ENCODE measurements around the gene FAM162B.
"Not testable (repeated sequence)": the region's sequence is repeated elsewhere in the genome, so short reads cannot be mapped to it uniquely, and the experiment has no call there.

The FAM162B gene

GRCh38 chr6:116764961-116765841 lies at the start of gene FAM162B:
Gene FAM162B, minus strand, starts transcription at chr6:116765719. Its CDS starts 143 bp downstream, at chr6:116765576.
- no peak for DNase-seq (ENCODE audit: low read depth in 2 of 2)

- DNase-seq (ENCODE audit: low read depth in 2 of 2): no peak
Measured at GRCh38 chr6:116812051-116812650, 46.6 kb upstream of the FAM162B start.

DNA sequence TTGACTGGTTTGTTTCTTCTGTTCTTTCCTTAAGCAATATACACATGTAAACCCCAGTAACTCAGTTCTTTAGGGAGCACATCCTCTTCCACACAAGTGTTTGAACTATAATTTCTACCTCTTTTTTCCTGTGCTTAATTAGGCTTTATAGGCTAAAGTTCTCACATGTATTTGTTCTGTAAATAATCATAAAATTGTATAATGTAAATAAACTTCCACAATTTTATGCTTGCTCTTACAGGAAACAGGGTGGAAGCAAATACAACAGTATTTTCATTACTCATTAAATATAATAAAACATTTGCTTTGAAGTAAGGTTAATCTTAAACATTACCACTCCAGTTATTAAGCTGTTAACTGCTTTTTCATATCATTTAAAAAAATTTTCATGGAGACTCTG lies 36.5 kb upstream of the FAM162B start:
- DNase-seq (ENCODE audit: low read depth in 2 of 2): no peak

GRCh38 chr6:116799945-116800344 lies 34.4 kb upstream of the FAM162B start:
- DNase-seq (ENCODE audit: low read depth in 2 of 2): no peak

GRCh38 chr6:116797585-116797984 lies 32.1 kb upstream of the FAM162B start:
- DNase-seq (ENCODE audit: low read depth in 2 of 2): no peak

GRCh38 chr6:116793224-116793623 lies 27.7 kb upstream of the FAM162B start:
- no peak for DNase-seq (ENCODE audit: low read depth in 2 of 2)

GRCh38 chr6:116783852-116784251 lies 18.3 kb upstream of the FAM162B start:
- DNase-seq (ENCODE audit: low read depth in 2 of 2): no peak

DNA sequence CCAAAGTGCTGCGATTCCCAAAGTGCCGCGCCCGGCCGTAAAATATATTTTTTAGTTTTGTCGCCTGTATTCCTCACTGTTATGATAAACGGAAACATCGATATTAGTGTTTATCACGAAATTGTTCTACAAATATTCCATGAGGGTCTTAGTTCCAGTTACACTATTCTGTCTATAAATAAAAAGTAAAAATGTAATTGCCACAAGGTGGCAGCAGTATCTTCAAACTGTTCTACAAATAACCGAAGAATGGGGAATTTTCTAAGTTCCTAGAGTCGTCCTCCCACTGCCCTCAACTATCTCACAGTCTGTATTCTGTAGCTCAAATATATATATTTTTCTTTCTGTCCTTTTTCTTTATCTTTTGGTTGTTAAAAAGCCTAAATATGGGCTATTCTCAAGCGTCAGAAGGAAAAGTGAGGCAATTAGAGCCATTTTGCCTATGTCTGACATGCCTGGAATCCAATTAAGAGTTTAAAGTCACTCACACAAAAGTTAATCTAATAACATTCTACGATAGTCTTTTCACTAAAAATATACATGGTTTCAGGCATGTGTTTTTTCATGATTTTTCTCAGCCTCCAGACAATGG lies 14.2 kb upstream of the FAM162B start:
- no peak for DNase-seq (ENCODE audit: low read depth in 2 of 2)

DNA sequence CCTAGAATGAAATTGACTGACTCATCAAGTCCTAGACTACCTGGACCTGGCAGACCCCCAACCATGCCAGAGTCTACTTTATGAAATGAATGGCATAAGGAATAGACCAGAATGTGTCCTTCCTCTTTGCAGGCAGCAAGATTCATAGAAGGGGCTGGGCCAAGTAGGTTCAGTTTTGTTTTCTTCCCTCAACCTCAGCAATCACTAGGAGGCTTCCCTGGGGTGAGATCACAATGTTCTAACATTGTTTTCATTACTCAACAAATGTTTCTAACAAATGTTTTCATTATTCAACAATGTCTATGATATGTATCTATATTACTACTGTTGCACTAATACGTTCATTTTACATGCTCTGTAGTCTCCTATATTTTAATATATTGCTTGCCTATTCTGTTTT lies 8.4 kb upstream of the FAM162B start:
- no peak for DNase-seq (ENCODE audit: low read depth in 2 of 2)

GRCh38 chr6:116772450-116772849 lies 6.9 kb upstream of the FAM162B start:
- DNase-seq (ENCODE audit: low read depth in 2 of 2): no peak

GRCh38 chr6:116767715-116768114 lies 2.2 kb upstream of the FAM162B start:
- DNase-seq (ENCODE audit: low read depth in 2 of 2): no peak

DNA sequence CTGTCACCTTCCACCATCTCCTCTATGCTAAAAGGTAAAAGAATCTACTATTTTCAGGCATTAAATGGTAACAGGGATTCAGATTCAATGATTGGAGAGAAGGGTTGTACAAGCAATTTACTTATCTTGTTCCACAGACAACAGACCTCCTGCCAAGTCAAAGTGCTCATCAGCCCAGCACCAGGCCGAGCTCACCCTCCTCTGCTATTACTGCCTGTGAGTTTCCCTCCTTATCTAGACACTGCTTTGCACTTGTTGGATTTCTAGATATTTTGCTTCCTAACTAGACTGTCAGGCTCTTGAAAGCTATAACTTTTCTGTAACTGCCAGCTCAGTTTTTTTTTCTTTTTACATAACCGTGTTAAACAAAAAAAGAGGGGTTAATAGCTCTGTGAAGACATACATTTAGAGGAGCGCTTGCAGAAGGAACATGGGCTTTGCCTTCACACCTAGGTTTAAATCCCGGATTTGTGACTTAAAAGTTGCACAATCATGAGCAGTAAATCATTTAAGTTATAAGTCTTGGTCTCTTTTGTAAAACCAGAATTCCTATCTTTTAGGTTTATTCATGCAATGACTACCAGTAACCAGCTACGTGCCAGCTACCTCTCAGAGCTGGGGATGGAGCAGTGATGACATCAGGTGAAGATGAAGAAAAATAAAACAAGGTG lies 1.1 kb upstream of the FAM162B start:
- DNase-seq (ENCODE audit: low read depth in 2 of 2): no peak

DNA sequence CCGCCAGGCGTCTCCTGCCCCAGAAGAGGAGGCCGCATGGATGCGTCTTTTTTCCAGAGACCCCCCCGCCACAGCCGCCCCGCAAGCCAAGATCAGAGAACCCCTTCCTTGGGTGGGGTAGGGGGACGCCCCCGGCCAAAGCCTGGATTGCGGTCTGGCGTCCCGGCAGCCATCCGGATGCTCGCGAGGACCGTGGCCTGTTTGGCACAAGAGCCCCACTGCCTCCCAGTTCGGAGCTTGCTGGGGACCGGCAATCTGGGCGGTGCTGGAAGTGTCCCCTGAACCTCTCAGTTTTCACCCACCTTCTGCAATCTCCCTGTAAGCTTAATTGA lies 924 bp downstream of the FAM162B start:
- DNase-seq (ENCODE audit: low read depth in 2 of 2): no peak

DNA sequence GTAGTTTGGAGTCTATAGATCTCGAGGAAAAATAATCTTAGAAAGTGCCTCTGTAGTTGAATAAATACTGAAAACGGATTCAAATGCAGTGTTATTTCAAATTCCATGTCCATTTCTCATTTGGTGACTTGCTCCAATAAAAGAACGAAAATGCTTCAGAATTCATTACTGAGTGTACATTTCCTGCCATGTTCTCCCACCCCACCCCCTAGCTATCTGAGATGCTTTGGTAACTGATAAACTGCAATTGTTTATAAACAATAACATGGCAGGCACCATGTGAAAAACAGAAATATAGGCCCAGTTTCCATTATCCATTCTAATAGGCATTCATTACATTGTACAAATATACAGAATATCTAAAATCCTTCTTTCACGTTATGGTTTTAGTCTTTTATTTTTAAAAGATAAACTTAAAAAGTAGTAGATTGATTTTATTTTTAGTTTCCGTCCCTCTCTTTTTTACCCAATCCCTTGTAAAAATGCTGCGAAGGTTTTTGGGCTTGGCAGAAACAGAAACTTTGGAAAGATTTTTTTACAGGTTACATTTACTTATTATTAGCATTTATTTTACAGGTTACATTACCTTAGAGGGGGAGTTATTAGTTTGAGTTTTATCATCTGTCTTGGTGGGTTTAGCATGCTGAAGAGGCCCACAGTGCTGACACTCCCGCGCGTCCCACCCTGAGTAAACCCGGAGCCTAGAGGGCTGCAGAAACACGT lies 1.5 kb downstream of the FAM162B start:
- DNase-seq (ENCODE audit: low read depth in 2 of 2): no peak

GRCh38 chr6:116763048-116763447 lies 2.5 kb downstream of the FAM162B start:
- DNase-seq (ENCODE audit: low read depth in 2 of 2): no peak

GRCh38 chr6:116762235-116762634 lies 3.3 kb downstream of the FAM162B start:
- DNase-seq (ENCODE audit: low read depth in 2 of 2): no peak

DNA sequence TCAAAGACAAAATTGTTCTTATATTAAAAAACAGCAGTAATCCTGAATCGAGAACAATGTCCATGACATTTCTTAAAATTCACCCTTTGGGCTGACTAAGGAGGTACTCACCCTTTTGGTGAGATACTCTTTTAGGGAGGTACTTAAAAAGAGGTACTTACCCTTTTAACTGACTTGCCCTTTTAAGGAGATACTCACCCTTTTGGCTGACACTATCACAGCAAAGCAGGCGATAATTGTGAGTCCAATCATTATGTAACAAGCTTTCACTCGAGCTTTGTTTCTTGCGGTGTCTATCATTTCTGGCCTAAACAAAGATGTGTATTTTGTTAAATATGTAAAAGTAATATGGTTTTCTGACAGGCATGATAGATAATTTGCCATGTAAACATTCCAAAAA lies 3.7 kb downstream of the FAM162B start:
- DNase-seq (ENCODE audit: low read depth in 2 of 2): no peak

DNA sequence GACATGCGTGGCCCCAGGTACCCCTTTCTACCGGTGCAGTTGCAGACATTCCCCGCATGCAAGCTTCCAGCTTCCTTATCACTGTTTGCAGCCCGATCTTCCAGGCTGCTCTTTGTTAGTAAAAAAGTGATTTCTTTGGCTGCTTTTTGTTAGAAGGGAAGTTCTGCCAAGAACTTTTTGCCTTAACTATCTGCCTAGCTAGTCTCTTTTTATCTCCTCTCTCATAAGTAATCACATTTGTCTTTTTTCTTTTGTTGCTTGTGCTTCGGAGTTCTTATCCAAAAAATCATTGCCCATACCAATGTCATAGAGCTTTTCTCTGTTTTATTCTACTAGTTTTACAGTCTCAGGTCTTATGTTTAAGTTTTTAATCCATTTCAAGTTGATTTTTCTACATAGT lies 20.3 kb downstream of the FAM162B start:
- no peak for DNase-seq (ENCODE audit: low read depth in 2 of 2)

DNA sequence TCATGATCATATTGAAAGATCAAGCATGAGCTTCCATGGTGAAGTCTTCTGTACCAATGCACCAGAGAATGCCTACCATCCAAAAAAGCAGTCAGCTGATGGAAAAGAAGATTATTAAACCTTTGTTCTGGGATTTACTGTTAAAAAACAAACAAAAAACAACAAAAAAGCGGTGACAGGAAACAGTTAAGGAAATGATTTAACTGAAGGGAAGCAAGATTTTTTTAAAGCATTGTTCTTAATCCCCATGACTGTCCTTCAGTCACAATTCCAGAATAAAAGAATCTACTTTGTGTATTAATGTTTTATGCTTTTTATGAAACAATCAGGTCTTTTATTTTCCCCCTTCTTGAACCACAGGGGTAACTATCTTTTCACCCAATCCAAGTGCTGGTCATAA lies 23.9 kb downstream of the FAM162B start:
- no peak for DNase-seq (ENCODE audit: low read depth in 2 of 2)

DNA sequence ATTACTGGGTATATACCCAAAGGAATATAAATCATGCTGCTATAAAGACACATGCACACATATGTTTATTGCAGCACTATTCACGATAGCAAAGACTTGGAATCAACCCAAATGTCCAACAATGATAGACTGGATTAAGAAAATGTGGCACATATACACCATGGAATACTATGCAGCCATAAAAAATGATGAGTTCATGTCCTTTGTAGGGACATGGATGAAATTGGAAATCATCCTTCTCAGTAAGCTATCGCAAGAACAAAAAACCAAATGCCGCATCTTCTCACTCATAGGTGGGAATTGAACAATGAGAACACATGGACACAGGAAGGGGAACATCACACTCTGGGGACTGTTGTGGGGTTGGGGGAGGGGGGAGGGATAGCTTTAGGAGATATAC lies 25.0 kb downstream of the FAM162B start:
- DNase-seq (ENCODE audit: low read depth in 2 of 2): not testable (repeated sequence)

- DNase-seq (ENCODE audit: low read depth in 2 of 2): no peak
Measured at GRCh38 chr6:116737004-116737403, 28.5 kb downstream of the FAM162B start.

GRCh38 chr6:116730513-116730912 lies 35.0 kb downstream of the FAM162B start:
- DNase-seq (ENCODE audit: low read depth in 2 of 2): no peak

All from stimulated activated CD8-positive, alpha-beta memory T cell treated with anti-CD3 and anti-CD28 coated beads, Interleukin-7, amount 100 ng/mL, for 1 hour (primary cell).